Liver (tissue), 9 donors: ENCODE results near the gene FAM216B. TPM values are rescaled to one million over a fixed set of nuclear protein-coding genes. Genes with fewer than 3 reads are reported as not detected.

Experiments used
- DNase-seq: peaks from one replicate; pipeline ENCODE4 v3.0.0-alpha.2; 2017; ENCODE audit warnings: low spot score
- H3K27ac ChIP-seq, 2 donors: one replicate each; pipeline ENCODE4 v1.7.0; 2013; ENCODE audit warnings: inconsistent platforms in 2 of 2, low read length in 2 of 2, control low read depth in 1 of 2, low read depth in 1 of 2, mild to moderate bottlenecking in 1 of 2
- H3K27me3 ChIP-seq, 4 donors: one replicate each; pipeline versions ENCODE4 v1.6.1 to v1.7.0; 2013; ENCODE audit warnings: low read length in 3 of 4, inconsistent platforms in 1 of 4, mild to moderate bottlenecking in 1 of 4, moderate library complexity in 1 of 4; ENCODE audit not compliant: control insufficient read depth in 4 of 4, insufficient read depth in 4 of 4
- H3K36me3 ChIP-seq, 4 donors: one replicate each; pipeline versions ENCODE4 v1.6.1 to v1.7.0; 2013; ENCODE audit warnings: low read length in 3 of 4, mild to moderate bottlenecking in 3 of 4, low read depth in 1 of 4, moderate library complexity in 1 of 4; ENCODE audit not compliant: control insufficient read depth in 4 of 4, insufficient read depth in 3 of 4
- H3K4me1 ChIP-seq, 4 donors: one replicate each; pipeline versions ENCODE4 v1.6.1 to v1.7.0; 2013; ENCODE audit warnings: low read length in 3 of 4, mild to moderate bottlenecking in 3 of 4, moderate library complexity in 1 of 4; ENCODE audit not compliant: control insufficient read depth in 4 of 4, insufficient read depth in 4 of 4
- H3K4me3 ChIP-seq, 3 donors: one replicate each; pipeline versions ENCODE4 v1.6.1 to v1.7.0; 2013; ENCODE audit warnings: low read length in 3 of 3, control low read depth in 1 of 3, low read depth in 1 of 3, mild to moderate bottlenecking in 1 of 3
- H3K9ac ChIP-seq, 2 donors: one replicate each; pipeline ENCODE4 v1.7.0; 2013; ENCODE audit warnings: low read length in 2 of 2, mild to moderate bottlenecking in 2 of 2, moderate library complexity in 2 of 2, control low read depth in 1 of 2, low read depth in 1 of 2
- H3K9me3 ChIP-seq, 4 donors: one replicate each; pipeline versions ENCODE4 v1.6.1 to v1.7.0; 2013; ENCODE audit warnings: low read length in 3 of 4; ENCODE audit not compliant: control insufficient read depth in 4 of 4
- EGR1 ChIP-seq, 2 donors: IDR thresholded peaks; 2 replicates each; pipeline ENCODE4 v1.6.1; 2016 to 2018; ENCODE audit warnings: antibody characterized with exemption in 2 of 2, low read depth in 2 of 2
- FOXA1 ChIP-seq: IDR thresholded peaks from 2 replicates; pipeline ENCODE4 v1.6.1; 2016; ENCODE audit warnings: antibody characterized with exemption
- FOXA2 ChIP-seq: IDR thresholded peaks from 2 replicates; pipeline ENCODE4 v1.6.1; 2016; ENCODE audit warnings: antibody characterized with exemption
- GABPA ChIP-seq, 2 donors: IDR thresholded peaks in 1 of 2; conservative IDR thresholded peaks in 1 of 2; 2 replicates each; pipeline ENCODE4 v1.6.1; 2016; ENCODE audit warnings: antibody characterized with exemption in 2 of 2, mild to moderate bottlenecking in 1 of 2, moderate library complexity in 1 of 2
- HNF4A ChIP-seq, 2 donors: conservative IDR thresholded peaks; 2 replicates each; pipeline ENCODE4 v1.6.1; 2016; ENCODE audit warnings: antibody characterized with exemption in 2 of 2, mild to moderate bottlenecking in 2 of 2
- JUND ChIP-seq, 2 donors: IDR thresholded peaks; 2 replicates each; pipeline ENCODE4 v1.6.1; 2016; ENCODE audit warnings: antibody characterized with exemption in 2 of 2
- NR2F2 ChIP-seq: IDR thresholded peaks from 2 replicates; pipeline ENCODE4 v1.6.1; 2016; ENCODE audit warnings: antibody characterized with exemption
- RAD21 ChIP-seq, 2 donors: IDR thresholded peaks; 2 replicates each; pipeline ENCODE4 v1.6.1; 2016; ENCODE audit warnings: antibody characterized with exemption in 2 of 2, mild to moderate bottlenecking in 2 of 2
- RXRA ChIP-seq, 2 donors: IDR thresholded peaks; 2 replicates each; pipeline ENCODE4 v1.6.1; 2017 to 2018; ENCODE audit warnings: antibody characterized with exemption in 2 of 2, mild to moderate bottlenecking in 1 of 2
- SP1 ChIP-seq: IDR thresholded peaks from 2 replicates; pipeline ENCODE4 v1.6.1; 2018; ENCODE audit warnings: antibody characterized with exemption, mild to moderate bottlenecking
- TAF1 ChIP-seq: conservative IDR thresholded peaks from 2 replicates; pipeline ENCODE4 v1.6.1; 2016; ENCODE audit warnings: antibody characterized with exemption, mild to moderate bottlenecking
- YY1 ChIP-seq: IDR thresholded peaks from 2 replicates; pipeline ENCODE4 v1.6.1; 2016; ENCODE audit warnings: antibody characterized with exemption, mild to moderate bottlenecking
- WGBS: extraction: QIAGEN DNeasy Blood & Tissue Kit; methylation state at CpG from one replicate; pipeline ENCODE4 v1.1.7; 2013; 5-methylcytosine and 5-hydroxymethylcytosine counted together
- polyA plus RNA-seq, 2 donors: library from polyadenylated mRNA; stranded (reverse) in 1 of 2; unstranded in 1 of 2; fragments of 200-250 nt in 1 of 2; fragments of >200 nt in 1 of 2; fragmentation: Nextera tagmentation in 1 of 2; extraction: Ambion mirVana in 1 of 2; gene quantifications; one replicate each; pipeline versions ENCODE4 v1.2.1 to v1.2.3, GENCODE V29; 2013 to 2015
- total RNA-seq, 2 donors: library from RNA; depleted of rRNA; stranded (reverse); fragments of >200 nt; gene quantifications; one replicate each; pipeline ENCODE4 v1.2.3, GENCODE V29; 2014
- TF ChIP-seq, protein P1 (sequence below): IDR thresholded peaks from 2 replicates; pipeline ENCODE4 v1.6.1; 2016; ENCODE audit warnings: antibody characterized with exemption
- TF ChIP-seq, protein P2 (sequence below): IDR thresholded peaks from 2 replicates; pipeline ENCODE4 v1.6.1; 2016; ENCODE audit warnings: antibody characterized with exemption
- TF ChIP-seq, protein P3 (sequence below): IDR thresholded peaks from 2 replicates; pipeline ENCODE4 v1.6.1; 2016; ENCODE audit warnings: antibody characterized with exemption
- TF ChIP-seq, protein P4 (sequence below): fragments of 150-350 bp; IDR thresholded peaks from 2 replicates; pipeline ENCODE4 v1.5.1; 2017; ENCODE audit warnings: improper control_type of control experiment, low read depth, low read length; ENCODE audit not compliant: missing input control
- donor health status: healthy.
- donor health status: healthy.
- donor health status: healthy.
- donor health status: healthy.
- donor health status: healthy.

Gene FAM216B
- total and polyA plus RNA-seq, 4 donors, result not detected

DNA sequence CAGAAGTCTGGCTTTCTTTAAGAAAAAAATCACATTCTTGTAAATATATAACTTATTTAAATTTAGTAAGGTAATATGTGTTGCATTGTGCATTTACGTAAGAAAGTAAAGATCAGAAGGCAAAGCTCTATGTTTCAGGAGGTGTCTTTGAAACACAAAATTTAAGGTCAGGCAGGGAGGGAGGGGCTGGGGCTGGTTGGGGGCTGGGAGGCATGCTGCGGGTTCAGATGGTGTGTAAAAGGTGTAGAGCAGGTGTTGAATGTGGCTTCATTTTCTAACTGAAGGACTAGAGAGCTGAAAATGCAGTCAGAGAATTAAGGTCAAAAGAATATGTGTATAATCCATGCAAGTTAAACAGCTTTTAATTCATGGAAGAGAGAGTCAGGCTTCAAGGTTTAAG, 14.3 kb downstream of the FAM216B start:
- Histone ChIP-seq H3K9ac (no peak overlapping the region), H3K4me3 (no peak overlapping the region), H3K27me3 (peaks cover 0 to 3% (median 0%) of the 10 kb centered on the region in 4 donors), H3K4me1 (no peaks in the 10 kb centered on the region), H3K9me3 (peaks cover 0 to 3% (median 0%) of the 10 kb centered on the region in 4 donors), H3K27ac (no peak overlapping the region), H3K36me3 (no peaks in the 10 kb centered on the region)
- DNase-seq, result no peak
- WGBS, result 87% methylated on average over 2 of the region's 2 CpGs
- TF ChIP-seq NR2F2, result no peak
- TF ChIP-seq RXRA (IDR thresholded peaks at IDR 0.05), result no peak
- no peak for TF ChIP-seq RAD21 (IDR thresholded peaks at IDR 0.05)
- TF ChIP-seq, protein P1, sequence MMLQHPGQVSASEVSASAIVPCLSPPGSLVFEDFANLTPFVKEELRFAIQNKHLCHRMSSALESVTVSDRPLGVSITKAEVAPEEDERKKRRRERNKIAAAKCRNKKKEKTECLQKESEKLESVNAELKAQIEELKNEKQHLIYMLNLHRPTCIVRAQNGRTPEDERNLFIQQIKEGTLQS, result no peak
- TF ChIP-seq, protein P2, sequence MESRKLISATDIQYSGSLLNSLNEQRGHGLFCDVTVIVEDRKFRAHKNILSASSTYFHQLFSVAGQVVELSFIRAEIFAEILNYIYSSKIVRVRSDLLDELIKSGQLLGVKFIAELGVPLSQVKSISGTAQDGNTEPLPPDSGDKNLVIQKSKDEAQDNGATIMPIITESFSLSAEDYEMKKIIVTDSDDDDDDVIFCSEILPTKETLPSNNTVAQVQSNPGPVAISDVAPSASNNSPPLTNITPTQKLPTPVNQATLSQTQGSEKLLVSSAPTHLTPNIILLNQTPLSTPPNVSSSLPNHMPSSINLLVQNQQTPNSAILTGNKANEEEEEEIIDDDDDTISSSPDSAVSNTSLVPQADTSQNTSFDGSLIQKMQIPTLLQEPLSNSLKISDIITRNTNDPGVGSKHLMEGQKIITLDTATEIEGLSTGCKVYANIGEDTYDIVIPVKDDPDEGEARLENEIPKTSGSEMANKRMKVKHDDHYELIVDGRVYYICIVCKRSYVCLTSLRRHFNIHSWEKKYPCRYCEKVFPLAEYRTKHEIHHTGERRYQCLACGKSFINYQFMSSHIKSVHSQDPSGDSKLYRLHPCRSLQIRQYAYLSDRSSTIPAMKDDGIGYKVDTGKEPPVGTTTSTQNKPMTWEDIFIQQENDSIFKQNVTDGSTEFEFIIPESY, result no peak
- TF ChIP-seq, protein P3, sequence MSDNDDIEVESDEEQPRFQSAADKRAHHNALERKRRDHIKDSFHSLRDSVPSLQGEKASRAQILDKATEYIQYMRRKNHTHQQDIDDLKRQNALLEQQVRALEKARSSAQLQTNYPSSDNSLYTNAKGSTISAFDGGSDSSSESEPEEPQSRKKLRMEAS, result no peak

DNA sequence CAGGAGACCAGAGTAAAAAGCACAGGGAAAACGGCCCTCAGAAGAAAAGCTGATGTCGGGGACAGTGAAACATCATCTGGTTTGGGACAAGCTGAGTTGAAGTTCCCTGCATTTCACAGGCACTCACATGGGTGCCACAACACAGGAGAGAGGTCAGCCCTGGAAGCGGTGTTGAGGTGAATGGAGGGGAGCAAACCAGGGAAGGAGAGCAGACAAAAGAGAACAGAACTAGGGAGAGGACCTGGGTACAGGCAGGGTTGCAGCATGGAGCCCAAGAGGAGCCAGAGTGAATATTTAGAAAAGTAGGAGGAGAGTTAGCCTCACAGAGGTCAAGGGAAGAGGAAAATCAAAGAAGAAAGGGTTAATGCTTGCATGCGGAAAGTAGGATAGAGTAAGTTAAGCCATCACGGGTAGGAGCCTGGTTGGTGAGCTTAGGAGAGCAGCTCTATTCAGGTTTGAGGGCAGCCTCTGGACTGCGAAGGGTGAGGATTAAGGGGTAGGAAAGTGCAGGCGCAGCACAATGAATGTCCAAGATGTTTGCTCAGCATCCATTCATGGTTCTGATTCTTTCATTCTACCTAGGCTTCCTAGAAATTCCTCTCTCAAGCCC, 15.5 kb downstream of the FAM216B start:
- WGBS, result 76% methylated on average over 7 of the region's 7 CpGs
- Histone ChIP-seq H3K9me3 (peaks cover 0 to 3% (median 0%) of the 10 kb centered on the region in 4 donors), H3K4me3 (no peak overlapping the region), H3K36me3 (no peaks in the 10 kb centered on the region), H3K9ac (no peak overlapping the region), H3K27ac (no peak overlapping the region), H3K27me3 (peaks cover 0 to 3% (median 0%) of the 10 kb centered on the region in 4 donors), H3K4me1 (no peaks in the 10 kb centered on the region)
- TF ChIP-seq GABPA (IDR thresholded peaks at IDR 0.05 in 1 of 2, conservative IDR thresholded peaks at IDR 0.05 in 1 of 2), result no peak
- TF ChIP-seq JUND (IDR thresholded peaks at IDR 0.05), result no peak
- TF ChIP-seq, protein P1, result no peak
- TF ChIP-seq, protein P3, result no peak
- TF ChIP-seq RAD21 (IDR thresholded peaks at IDR 0.05), result no peak
- TF ChIP-seq HNF4A (conservative IDR thresholded peaks at IDR 0.05), result no peak
- TF ChIP-seq, protein P2, result no peak
- no peak for TF ChIP-seq SP1
- TF ChIP-seq NR2F2, result no peak
- no peak for TF ChIP-seq FOXA1
- no peak for TF ChIP-seq YY1
- TF ChIP-seq FOXA2, result no peak
- TF ChIP-seq EGR1 (IDR thresholded peaks at IDR 0.05; ENCODE audit: low read depth in 2 of 2), result no peak
- TF ChIP-seq, protein P4, sequence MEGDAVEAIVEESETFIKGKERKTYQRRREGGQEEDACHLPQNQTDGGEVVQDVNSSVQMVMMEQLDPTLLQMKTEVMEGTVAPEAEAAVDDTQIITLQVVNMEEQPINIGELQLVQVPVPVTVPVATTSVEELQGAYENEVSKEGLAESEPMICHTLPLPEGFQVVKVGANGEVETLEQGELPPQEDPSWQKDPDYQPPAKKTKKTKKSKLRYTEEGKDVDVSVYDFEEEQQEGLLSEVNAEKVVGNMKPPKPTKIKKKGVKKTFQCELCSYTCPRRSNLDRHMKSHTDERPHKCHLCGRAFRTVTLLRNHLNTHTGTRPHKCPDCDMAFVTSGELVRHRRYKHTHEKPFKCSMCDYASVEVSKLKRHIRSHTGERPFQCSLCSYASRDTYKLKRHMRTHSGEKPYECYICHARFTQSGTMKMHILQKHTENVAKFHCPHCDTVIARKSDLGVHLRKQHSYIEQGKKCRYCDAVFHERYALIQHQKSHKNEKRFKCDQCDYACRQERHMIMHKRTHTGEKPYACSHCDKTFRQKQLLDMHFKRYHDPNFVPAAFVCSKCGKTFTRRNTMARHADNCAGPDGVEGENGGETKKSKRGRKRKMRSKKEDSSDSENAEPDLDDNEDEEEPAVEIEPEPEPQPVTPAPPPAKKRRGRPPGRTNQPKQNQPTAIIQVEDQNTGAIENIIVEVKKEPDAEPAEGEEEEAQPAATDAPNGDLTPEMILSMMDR, result no peak
- TF ChIP-seq TAF1, result no peak
- TF ChIP-seq RXRA (IDR thresholded peaks at IDR 0.05), result no peak
- DNase-seq, result no peak
